CD4-positive, alpha-beta T cell treated with Interleukin-17A for 4 hours (primary cell): ENCODE results near the gene SLC25A15.
"Not testable (repeated sequence)": the region's sequence is repeated elsewhere in the genome, so short reads cannot be mapped to it uniquely, and the experiment has no call there.

Source experiments
- DNase-seq: peaks from one replicate; pipeline ENCODE4 v3.0.0-alpha.2; 2020; ENCODE audit warnings: mixed read lengths

The SLC25A15 gene

DNA sequence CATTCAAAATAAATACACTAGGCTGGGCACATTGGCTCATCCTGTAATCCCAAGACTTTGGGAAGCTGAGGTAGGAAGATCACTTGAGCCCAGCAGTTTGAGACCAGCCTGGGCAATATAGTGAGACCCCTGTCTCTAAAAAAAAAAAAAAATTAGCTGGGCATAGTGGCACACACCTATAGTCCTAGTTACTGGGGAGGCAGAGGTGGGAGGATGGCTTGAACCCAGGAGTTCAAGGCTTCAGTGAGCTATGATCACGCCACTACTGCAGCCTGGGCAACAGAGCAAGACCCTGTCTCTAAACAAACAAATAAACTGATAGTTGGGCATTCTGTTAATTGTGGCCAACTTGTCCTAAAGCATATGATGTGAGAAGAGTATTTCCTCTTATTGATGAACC is 6.4 kb upstream of the SLC25A15 start:
- DNase-seq = not testable (repeated sequence)

DNA sequence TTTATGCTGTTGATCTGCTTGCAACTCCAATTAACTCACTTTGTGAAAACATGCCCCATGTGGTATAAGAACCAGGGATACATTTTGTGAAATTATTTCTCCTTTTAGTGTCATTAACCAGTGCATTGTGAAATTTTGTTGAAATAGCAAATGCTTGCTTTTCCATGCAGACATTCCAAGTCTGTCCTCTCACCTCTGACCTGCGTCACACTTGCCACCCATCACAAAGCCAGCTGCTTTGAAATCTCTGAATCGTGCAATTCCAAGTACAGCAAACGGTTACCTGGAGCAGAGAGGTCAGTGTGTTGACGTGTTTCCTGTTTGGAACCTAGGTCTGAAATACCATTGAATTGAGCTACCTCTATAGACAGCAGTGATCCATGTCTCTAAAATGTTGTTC is 4.9 kb upstream of the SLC25A15 start:
- DNase-seq = no peak

DNA sequence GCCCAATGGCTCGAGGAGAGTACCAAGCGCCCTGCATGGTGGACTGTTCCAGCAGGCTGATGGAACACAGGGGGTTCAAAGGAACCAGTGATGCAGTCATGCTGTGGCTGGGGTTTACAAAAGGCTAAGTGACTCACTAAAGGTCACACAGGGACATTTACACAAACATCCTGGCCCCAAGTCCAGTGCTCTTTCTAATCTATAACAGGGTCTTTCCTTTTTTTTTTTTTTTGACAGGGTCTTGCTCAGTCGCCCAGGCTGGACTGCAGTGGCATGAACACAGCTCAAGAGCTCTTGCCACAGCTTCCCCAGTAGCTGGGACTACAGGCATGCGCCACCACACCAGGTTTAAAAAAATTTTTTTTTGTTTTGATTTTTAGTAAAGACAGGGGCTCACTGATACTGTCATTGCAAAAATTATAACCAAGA is 2.8 kb upstream of the SLC25A15 start:
- no peak for DNase-seq

DNA sequence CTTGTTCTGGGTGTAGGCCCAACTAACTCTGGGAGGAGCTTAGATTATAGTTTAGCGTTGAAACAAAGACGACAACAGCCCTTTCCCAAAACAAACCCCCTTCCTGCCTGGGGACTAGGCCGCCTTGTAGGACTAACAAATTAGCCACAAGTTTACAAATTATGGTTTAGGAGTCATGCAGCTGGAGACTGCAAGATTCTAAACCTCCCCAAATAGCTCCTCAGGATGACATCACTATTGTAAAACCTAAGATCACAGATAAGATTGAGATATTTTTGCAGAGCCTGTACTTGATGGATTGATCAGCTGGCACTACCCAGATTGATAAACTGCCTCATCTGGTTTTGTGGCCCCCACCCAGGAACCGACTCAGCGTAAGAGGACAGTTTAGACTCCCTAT is 2.3 kb upstream of the SLC25A15 start:
- no peak for DNase-seq

DNA sequence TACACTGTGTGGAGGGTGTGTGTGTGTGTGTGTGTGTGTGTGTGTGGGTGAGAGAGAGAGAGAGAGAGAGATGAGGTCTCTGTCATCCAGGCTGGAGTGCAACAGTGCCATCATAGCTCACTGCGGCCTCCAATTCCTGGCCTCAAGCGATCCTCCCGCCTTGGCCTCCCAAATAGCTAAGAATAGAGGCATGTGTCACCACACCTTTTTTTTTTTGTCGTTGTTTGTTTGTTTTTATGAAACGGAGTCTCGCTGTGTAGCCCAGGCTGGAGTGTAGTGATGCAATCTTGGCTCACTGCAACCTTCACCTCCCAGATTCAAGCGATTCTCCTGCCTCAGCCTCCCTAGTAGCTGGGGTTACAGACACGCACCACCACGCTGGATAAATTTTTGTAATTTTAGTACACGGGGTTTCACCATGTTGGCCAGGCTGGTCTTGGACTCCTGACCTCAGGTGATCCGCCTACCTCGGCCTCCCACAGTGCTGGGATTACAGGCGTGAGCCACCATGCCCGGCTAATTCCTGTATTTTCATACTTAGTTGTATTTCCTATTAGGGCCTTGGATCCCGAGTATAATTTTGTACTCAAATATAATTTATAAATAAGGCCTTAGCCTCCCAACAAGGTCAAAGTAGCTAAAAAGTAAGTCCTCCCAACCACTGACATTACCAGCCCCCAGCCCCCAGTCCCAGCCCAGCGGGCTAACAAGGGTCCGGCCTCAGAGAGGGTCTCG is 704 bp upstream of the SLC25A15 start:
- DNase-seq = not testable (repeated sequence)

DNA sequence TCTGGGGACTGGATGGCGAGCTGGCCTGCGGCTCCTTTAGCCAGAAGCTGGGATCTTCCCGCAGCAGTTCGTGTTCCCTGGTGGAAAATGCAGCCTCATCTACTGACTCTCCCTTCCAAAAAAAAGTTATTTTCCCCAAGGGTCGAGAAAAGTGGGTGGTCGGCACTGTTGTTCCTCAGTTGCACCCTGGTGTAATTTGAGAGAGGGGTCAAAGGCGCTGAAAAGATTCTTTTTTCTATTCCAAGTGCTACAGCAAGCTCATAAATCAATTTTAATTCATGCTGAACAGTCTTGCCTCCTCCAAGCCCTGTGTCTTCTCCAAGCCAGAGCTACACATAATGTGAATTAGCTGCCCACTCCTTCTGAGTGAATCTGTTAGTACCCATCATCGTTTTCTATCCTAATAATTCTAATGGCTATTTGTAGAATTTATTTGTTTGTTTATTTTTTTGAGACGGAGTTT is 774 bp downstream of the SLC25A15 start:
- no peak for DNase-seq

DNA sequence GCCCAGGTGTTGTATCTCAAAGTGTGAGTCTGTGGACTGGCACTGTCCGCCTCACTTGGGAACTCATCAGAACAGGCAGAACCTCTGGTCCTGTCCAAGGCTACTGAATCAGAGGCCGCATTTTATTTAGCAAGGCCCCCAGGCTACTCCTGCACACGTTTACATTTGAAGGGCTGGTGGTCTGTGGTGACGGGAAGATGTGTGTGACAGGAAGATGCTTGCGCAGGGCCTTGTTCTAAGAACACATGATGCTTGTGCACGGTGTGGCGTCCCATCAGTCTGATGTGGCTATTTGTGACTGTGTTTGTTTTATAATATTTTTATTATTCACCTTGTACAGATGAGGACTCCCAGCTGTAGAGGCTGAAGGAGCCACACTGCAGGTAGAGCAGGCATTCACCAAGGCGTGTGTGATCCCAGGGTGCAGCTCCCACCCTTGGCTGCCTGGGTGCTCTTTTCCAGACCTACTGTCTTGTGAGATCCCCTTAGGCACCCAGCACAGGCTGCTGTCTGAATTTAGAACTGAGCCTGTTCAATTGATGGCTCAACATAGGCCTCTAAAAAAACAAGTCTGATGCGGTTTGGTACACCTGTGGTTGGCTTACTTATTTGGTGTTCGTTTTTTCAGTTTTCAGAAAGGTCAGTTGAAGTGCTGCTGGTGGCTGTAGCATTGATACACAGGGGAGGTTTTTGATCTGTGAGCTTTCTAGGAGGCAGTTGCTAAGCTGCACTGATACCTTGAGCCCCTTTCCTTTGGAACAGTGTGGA is 3.1 kb downstream of the SLC25A15 start:
- DNase-seq = no peak

DNA sequence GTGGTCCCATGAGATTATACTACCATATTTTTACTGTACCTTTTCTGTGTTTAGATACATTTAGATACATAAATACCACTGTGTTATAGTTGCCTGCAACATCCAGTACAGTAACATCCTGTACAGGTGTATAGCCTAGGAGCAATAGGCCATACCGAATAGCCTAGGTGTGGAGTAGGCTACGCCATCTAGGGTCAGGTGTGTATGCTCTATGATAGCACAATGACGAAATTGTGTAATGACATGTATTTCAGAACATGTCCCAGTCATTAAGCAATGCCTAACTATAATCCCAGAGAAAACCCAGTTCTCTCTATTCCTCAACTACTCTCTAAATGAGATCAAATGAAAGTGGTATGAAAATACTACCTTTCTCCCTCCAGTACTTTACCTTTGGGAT is 3.9 kb downstream of the SLC25A15 start:
- DNase-seq = no peak

DNA sequence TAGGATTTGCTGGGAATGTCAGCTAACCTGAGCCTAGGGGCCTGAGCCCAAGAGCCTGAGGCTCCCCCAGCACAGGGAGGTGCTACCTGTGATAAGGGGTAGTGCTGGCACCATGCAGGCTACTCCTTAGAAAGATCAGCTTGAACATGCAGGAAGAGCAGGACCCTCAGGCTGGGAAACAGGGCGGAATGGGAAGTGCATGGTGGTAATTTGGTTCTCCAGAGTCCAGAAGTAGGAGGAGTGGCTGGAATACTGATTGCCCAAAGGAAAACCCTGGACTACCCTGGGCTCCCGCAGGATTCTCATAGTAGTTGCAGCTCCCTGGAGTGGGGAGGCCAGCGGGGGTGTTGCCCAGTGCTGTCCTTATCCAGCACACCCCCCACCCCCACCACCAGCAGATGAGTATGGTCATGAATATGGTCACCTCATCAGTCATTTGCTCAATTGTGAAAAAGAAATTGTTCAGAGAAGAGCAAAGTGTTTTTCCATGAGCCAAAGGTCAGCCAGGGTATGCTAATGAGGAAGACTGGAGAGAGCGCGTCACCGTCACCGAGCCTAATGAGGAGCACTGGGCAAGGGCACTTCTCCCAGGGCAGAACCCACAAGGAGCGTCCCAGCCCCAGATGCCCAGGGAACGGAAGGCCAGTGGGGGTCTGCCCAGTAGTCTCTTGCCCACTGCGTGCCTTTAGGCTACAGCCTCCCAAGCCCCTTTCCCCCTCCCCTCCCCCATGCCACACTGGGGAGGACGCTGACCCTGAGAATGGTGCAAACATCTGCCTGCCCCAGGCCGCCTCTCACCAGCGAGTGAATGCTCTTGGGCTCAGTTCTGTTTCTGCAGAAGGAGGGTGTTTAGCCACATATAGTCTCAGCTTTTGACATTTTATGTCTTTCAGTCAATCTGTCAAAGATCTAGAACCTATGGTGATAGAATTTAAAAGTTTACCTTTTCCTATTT is 5.3 kb downstream of the SLC25A15 start:
- DNase-seq = no peak

DNA sequence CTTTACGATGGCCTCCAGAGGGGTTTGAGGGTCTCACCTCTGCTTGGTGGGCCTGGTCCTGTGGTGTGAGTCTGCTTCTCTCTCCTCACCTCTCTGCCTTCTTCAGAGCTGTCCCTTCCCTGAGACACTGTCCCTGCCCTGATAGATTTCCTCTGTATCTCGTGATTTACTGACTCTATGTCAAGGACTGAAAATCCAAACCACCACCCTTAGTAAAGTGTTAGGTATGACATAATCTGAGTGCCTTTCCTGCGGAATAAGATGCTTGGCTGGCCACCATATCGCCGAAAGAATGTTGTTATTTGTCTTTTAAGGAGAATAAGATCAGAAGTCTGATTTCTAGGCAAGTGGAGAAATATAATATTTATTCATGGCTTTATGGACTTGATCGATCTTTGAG is 7.2 kb downstream of the SLC25A15 start:
- no peak for DNase-seq

DNA sequence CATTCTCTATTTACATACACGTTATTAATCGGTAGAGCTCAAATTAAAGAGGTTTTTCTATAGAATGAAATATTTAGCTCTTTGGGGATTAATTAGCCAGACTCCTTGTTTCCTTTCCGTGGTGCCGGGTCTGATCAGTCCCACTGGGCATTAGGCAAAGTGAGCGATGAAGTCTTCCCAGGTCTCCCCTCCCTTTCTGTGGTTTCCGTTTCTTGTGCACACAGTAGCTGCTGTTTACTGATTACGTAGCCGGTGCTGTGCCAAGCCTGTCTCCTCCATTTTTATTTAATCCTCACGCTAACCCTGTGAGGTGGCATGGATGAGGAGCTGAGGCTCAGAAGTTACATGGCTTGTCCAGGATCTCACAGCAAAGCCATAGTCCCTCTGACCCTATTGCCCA is 9.0 kb downstream of the SLC25A15 start:
- DNase-seq = peak; percentile 24

DNA sequence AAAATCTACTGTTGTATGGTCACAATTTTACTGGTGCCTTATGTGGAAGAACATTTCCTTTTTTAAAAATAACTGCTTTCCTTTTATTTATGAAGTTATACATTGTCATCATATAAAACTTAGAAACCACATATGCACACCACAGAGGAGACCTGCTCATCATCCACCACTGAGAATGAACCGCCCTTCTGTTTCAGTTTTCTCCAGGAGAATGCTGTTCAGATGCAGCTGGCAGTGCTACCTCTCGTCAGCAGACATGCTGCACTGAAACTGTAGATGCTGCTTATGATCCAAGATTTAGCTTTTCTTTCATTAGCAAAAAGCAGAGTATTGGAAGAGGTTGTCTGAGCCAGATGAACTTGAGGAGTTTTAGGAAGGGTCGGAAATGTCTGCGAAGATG is 10.1 kb downstream of the SLC25A15 start:
- DNase-seq = no peak

DNA sequence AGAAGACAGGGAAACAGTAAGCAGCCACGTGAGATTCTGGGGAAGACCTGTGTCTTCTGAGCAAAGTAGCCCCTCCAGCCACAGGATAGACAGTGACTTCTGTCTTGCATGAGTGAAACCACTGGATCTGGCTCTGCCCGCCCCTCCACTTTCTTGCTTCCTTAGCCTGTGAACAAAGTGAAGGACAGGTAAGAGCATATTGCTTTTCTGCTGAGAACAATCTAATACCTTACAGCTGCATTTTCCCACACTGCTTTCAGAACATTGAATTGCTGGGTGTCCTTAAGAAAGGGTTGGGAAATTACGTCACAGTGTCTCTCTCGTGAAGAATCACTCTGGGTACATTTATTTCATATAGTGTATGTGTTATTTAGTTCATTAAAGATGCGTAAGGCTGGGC is 11.1 kb downstream of the SLC25A15 start:
- DNase-seq = no peak

DNA sequence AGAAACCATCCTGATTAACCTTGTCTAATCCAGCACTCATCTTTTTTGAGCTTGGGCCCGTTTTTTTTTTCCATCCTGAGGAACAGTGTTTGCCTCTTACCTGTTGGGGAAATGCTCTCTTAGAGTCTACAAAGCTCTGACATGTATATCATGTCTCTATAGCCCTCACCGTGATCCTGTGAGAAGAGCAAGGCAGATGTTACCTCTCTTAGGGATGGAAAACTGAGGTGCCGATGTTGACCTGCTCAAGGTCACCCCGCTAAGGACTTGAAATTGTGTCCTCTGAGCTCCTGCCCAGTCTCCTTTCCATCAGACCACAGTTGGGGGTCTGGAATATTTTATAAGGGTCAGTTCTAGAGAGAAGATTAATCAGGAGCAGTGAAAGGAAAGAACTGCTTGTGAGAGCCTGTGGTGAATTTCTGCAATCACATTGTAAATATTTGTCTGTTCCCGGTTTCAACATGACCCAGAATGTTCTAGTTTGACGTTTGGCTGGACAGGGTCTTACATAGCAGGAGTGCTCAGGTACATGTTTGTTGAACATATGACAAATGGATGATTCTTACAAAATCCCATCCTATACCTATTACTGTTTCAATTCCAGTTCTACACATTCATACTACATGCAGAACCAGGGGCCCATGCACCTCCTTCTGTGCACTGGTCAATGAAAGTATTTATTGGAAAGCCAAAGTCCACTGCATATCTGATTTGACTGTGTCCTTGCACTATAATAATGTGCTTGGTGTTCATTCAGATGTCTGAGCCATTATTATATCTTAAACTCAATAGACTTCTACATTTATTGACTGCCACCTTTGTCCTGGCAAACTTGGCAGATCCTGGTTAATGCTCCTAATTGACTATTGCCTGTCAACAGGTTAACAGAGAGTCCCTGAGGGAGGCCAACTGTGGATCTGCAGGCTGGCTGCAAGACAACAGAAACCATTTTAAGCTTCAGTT is 12.1 kb downstream of the SLC25A15 start:
- no peak for DNase-seq

DNA sequence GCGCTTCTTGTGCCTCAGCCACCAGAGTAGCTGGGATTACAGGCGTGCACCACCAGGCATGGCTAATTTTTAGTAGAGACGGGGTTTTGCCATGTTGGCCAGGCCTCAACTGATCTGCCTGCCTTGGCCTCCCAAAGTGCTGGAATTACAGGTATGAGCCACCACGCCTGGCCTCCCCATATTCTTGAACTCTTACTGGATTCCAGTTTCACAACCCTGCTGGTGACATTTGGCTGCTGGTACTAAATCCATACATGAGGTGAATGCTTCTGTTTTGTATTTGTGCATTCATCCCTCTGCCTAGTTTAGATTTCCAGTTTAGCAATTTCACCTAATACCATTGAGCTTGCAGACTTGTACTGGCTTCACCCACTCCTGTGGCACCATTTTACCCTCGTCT is 13.9 kb downstream of the SLC25A15 start:
- no peak for DNase-seq

DNA sequence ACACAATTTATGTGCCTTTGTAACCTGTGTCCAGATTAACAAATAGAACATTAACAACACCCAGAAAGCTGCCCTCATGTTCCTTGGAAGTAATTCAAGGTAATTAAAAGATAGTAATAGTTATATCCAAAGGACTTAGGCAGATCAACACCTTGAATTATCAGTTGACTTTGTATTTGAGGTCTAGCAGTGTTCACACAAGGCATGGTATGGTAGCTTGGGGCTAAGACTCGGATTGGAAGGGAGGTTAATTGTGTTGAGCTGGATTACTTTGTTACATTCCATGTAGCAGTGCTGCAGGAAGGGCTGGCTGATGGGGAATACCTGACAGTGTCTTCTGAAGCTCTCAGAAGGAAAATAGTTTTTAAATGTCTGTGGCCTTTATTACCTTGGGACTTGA is 16.8 kb downstream of the SLC25A15 start:
- no peak for DNase-seq

DNA sequence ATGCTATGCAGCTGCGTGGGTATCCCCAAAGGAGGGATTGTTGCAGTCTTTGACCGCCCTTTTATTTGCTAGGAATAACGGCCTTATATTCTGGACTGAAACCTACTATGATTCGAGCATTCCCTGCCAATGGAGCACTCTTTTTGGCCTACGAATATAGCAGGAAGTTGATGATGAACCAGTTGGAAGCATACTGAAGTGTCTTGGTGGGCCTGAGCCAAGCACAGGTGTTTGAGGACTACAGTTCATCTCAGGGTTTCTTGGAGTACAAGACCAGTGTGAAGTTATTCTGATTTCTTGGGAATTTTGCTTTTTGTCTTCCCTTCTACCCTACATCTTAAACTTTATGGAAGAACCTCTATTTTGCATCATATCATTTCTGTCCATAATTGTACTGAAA is 20.1 kb downstream of the SLC25A15 start:
- no peak for DNase-seq

DNA sequence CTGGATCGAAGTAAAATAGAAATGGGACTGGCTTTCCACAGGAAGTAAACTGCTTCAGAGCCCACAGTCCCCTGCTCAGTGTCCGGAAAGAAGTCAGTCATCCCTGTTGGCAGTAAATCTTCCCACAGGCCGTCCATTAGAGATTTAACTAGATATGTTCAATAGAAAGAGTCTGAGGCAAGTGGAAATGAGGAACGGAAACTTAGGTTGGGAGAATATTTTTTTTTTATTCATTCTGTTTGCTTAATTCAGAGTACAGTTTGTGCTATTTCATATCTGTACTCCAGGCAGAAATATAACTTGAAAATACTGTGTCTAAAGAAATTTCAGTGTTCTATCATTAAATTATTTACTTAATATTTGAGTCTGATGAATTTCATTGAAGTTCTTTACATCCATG is 22.7 kb downstream of the SLC25A15 start:
- DNase-seq = no peak

DNA sequence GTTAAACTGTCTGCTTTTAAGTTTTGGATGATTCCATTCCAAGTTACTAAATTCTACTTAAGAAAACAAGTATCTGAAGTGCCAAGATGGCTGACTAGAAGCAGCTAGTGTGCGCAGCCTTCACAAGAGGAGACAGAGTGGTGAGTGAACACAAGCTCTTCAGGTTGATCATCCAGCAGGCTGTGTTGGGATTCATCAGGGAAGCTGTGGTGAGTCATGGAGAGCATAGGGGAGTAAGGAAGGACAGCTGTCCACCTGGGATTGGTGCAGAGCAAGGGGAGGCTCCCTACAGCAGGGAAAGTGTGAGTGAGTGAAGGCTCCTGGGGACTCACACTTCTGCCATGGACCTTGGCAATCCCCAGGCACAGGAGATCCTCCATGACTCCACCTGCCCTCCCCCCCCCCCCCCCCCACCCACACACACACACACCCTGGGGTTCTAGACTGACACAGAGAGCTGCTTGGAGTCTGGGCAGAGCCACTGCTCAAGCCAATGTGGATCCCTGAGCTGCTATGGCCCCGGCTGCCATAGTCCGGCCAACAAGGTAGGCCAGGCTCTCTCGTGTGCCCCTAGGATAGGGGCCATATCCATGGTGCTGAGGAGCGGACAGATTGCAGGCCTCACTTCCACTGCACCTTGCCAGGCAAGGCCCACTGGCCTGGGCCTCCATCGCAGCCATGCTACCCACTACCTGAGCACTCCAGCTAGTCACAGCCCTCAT is 23.5 kb downstream of the SLC25A15 start:
- DNase-seq = no peak

DNA sequence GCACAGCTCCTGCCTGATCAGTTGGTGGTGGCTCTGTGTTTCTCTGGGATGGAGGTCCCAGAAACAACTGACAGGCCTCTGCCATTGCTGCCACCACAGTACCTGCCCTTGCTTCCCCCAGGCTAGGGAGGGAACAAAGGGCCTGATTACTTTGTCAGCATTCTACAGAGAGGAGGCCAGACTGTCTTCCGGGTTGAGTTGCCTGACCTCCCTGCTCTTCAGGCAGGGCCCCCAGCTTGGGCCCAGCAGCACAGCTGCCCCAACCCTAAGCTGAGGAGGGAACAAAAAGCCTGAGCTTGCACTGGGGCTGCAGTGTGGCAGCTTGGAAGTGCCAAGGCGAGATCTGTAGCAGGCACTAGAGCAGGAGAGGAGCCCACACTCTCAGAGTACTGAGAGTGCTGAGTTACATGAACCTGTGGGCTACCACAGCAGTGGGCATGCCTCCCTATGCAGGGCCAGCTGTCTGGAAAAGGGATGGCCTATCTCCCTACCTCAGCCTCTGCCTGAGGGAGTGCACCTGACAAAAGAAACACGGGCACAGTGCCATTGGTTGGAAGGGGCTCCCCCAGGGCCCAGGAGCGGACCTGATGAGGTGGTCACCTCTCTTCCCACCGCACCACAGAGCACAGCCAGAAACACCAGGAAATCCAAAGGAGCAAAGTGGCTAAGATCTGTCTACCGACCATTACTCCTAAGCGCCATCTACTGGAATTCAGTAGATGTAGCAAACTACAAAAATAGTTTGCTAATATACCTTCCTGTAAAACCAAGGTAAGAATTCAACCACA is 24.4 kb downstream of the SLC25A15 start:
- no peak for DNase-seq
